ENCODE results near the gene TXLNA. TPM values are rescaled to one million over a fixed set of nuclear protein-coding genes. Genes with fewer than 3 reads are reported as not detected.
A peak's percentile ranks its signal among the peaks of the same experiment; 100 is the strongest.

Gene TXLNA
- total and polyA plus RNA-seq, 2 experiments from 2014 or later, result 15.2 to 52.1 TPM

DNA sequence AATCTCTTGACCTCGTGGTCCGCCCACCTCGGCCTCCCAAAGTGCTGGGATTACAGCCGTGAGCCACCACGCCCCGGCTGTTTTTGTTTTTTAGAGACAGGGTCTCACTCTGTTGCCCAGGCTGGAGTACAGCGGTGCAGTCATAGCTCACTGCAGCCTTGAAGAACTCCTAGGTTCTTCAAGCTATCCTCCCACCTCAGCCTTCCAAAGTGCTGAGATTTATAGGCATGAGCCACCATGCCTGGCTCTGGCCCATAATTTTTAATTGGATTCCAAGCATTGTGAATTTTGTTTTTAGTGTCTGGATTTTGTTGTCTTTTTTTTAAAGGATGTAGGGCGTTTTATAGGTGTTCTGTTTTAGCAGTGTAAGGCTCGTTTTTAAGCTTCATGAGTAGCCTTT, 28.6 kb upstream of the TXLNA start:
- Histone ChIP-seq H3K27me3 (ENCODE audit: insufficient read depth) (no peaks in the 10 kb centered on the region), H3K79me2 (replicated peaks; ENCODE audit: insufficient read depth) (peaks cover 81% of the 10 kb centered on the region), H3K27ac (ENCODE audit: low read depth) (peak overlapping the region; percentile 63), H3K4me1 (ENCODE audit: insufficient read depth) (no peaks in the 10 kb centered on the region; the same call in 1 of the 2 replicates), H3K4me3 (no peak overlapping the region), H3F3A (replicated peaks; ENCODE audit: low read depth) (no peaks in the 10 kb centered on the region), H2AFZ (no peak overlapping the region), H3K9me2 (ENCODE audit: insufficient read depth) (no peaks in the 10 kb centered on the region), H4K20me1 (replicated peaks; ENCODE audit: insufficient read depth) (peaks cover 29% of the 10 kb centered on the region), H3K4me2 (no peak overlapping the region), H3K36me3 (ENCODE audit: insufficient read depth) (peaks cover 2% of the 10 kb centered on the region; the same call in 1 of the 2 replicates)
- H3K27ac Mint-ChIP-seq, result no peak overlapping the region
- peaks cover 14% of the 10 kb centered on the region; the same call in 2 of the 3 replicates for H3K36me3 Mint-ChIP-seq (ENCODE audit: low read depth)
- H3K9me3 Mint-ChIP-seq, result no peaks in the 10 kb centered on the region
- peaks cover 4% of the 10 kb centered on the region; the same call in 2 of the 3 replicates for H3K4me1 Mint-ChIP-seq
- no peak for ATAC-seq
- H3K27me3 Mint-ChIP-seq (ENCODE audit: insufficient read depth, low read depth, poor library complexity), result peaks cover 5% of the 10 kb centered on the region
- H3K4me3 Mint-ChIP-seq, result no peak overlapping the region
- TF ChIP-seq ZNF331 (CRISPR knock-in tag; IDR thresholded peaks at IDR 0.05; ENCODE audit: low read depth), result no peak
- TF ChIP-seq CREB1 (CRISPR knock-in tag; IDR thresholded peaks at IDR 0.05; ENCODE audit: low read depth), result no peak
- TF ChIP-seq, protein P1, sequence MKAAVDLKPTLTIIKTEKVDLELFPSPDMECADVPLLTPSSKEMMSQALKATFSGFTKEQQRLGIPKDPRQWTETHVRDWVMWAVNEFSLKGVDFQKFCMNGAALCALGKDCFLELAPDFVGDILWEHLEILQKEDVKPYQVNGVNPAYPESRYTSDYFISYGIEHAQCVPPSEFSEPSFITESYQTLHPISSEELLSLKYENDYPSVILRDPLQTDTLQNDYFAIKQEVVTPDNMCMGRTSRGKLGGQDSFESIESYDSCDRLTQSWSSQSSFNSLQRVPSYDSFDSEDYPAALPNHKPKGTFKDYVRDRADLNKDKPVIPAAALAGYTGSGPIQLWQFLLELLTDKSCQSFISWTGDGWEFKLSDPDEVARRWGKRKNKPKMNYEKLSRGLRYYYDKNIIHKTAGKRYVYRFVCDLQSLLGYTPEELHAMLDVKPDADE (IDR thresholded peaks at IDR 0.05), result no peak
- TF ChIP-seq ZNF114 (CRISPR knock-in tag; IDR thresholded peaks at IDR 0.05), result no peak
- no peak for TF ChIP-seq NANOG (IDR thresholded peaks at IDR 0.05; ENCODE audit: borderline replicate concordance)
- no peak for DNase-seq (ENCODE audit: low spot score)

DNA sequence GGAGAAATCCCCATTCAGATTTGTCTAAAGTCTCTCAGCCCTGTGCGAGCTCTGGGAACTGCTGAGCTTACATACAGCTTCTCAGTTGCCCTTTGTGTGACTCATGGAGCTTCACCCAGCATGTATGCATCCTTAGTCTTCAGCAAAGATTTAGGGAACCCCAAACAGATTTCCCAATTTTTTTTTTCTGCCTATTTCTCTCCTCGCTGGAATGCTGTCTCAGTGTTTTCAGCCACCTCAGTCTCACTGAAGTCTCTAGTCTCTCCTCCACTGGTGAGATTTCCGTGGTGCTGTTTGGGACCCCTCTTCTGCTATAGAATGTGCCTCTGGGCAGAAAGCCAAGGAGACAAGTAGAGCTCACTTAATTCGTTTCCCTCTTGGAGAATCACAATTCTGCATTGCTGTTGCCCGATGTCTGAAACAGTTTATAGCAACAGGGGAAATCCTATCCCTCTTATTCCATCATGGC, 28.1 kb upstream of the TXLNA start:
- H3K9me3 Mint-ChIP-seq, result no peaks in the 10 kb centered on the region
- DNase-seq (ENCODE audit: low spot score) (no peak), ATAC-seq (peak; percentile 43; the same call in 2 of the 3 replicates)
- no peak overlapping the region for H3K4me2 ChIP-seq
- H3K4me1 Mint-ChIP-seq, result peaks cover 4% of the 10 kb centered on the region; the same call in 2 of the 3 replicates
- H3K27ac ChIP-seq (ENCODE audit: low read depth), result peak overlapping the region; percentile 63
- peaks cover 4% of the 10 kb centered on the region; the same call in 1 of the 2 replicates for H3F3A ChIP-seq (replicated peaks; ENCODE audit: low read depth)
- H3K27me3 ChIP-seq (ENCODE audit: insufficient read depth), result no peaks in the 10 kb centered on the region
- no peaks in the 10 kb centered on the region; the same call in 1 of the 2 replicates for H3K4me1 ChIP-seq (ENCODE audit: insufficient read depth)
- H3K27ac Mint-ChIP-seq, result no peak overlapping the region
- no peaks in the 10 kb centered on the region for H3K9me2 ChIP-seq (ENCODE audit: insufficient read depth)
- H3K4me3 Mint-ChIP-seq, result no peak overlapping the region
- no peak overlapping the region for H2AFZ ChIP-seq
- H3K36me3 ChIP-seq (ENCODE audit: insufficient read depth), result peaks cover 7% of the 10 kb centered on the region
- peaks cover 26% of the 10 kb centered on the region for H4K20me1 ChIP-seq (replicated peaks; ENCODE audit: insufficient read depth)
- H3K36me3 Mint-ChIP-seq (ENCODE audit: low read depth), result peaks cover 18% of the 10 kb centered on the region; the same call in 2 of the 3 replicates
- no peak overlapping the region for H3K4me3 ChIP-seq
- H3K27me3 Mint-ChIP-seq (ENCODE audit: insufficient read depth, low read depth, poor library complexity), result peaks cover 5% of the 10 kb centered on the region
- TF ChIP-seq CREB1 (CRISPR knock-in tag; IDR thresholded peaks at IDR 0.05; ENCODE audit: low read depth) (no peak), EZH2 (IDR thresholded peaks at IDR 0.05; ENCODE audit: low read depth, unreplicated experiment) (no peak), POLR2AphosphoS5 (IDR thresholded peaks at IDR 0.05; ENCODE audit: low read depth) (no peak), JUNB (IDR thresholded peaks at IDR 0.05; ENCODE audit: unreplicated experiment) (no peak), ZNF331 (CRISPR knock-in tag; IDR thresholded peaks at IDR 0.05; ENCODE audit: low read depth) (no peak)
- TF ChIP-seq, protein P2, sequence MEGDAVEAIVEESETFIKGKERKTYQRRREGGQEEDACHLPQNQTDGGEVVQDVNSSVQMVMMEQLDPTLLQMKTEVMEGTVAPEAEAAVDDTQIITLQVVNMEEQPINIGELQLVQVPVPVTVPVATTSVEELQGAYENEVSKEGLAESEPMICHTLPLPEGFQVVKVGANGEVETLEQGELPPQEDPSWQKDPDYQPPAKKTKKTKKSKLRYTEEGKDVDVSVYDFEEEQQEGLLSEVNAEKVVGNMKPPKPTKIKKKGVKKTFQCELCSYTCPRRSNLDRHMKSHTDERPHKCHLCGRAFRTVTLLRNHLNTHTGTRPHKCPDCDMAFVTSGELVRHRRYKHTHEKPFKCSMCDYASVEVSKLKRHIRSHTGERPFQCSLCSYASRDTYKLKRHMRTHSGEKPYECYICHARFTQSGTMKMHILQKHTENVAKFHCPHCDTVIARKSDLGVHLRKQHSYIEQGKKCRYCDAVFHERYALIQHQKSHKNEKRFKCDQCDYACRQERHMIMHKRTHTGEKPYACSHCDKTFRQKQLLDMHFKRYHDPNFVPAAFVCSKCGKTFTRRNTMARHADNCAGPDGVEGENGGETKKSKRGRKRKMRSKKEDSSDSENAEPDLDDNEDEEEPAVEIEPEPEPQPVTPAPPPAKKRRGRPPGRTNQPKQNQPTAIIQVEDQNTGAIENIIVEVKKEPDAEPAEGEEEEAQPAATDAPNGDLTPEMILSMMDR (conservative IDR thresholded peaks at IDR 0.05; ENCODE audit: low read depth in 2 of 2), result no peak
- H3K79me2 ChIP-seq (replicated peaks; ENCODE audit: insufficient read depth), result peaks cover 76% of the 10 kb centered on the region

Data from GM23338 (cell line).